ENCODE measurements around the gene PDGFC. TPM values are rescaled to one million over a fixed set of nuclear protein-coding genes. Genes with fewer than 3 reads are reported as not detected.

Gene PDGFC
- total RNA-seq, 1 experiment from 2014 or later: 14.5 TPM

DNA sequence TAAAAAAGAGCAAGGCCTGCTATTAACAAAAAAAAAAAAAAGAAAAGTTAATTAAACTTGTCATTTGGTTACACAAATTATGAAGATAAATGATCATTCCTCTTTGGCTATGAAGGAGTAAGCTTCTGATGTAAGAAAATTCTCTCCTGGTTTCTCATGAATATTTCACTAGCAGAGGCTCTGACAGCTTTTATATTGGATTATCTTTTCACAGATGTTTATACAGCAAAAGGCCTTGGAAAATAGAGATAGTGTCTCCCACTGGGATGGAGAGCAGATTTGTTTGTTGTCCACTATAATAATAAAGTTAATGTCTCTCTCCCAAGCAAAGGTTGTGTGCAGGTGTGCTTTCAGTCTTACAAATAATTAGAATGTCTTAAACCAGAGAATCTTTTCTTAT lies 40.7 kb upstream of the PDGFC start:
- Histone ChIP-seq H3K27ac (ENCODE audit: low read length) (no peak overlapping the region), H3K4me1 (ENCODE audit: control insufficient read depth, insufficient read depth, low read length) (no peaks in the 10 kb centered on the region), H3K27me3 (ENCODE audit: control insufficient read depth, insufficient read depth, low read length) (no peaks in the 10 kb centered on the region), H3K9me3 (ENCODE audit: control insufficient read depth, insufficient read depth, low read depth, low read length) (no peaks in the 10 kb centered on the region), H3K36me3 (ENCODE audit: control insufficient read depth, insufficient read depth, low read length) (no peaks in the 10 kb centered on the region), H3K4me3 (ENCODE audit: low read depth in 2 of 2, low read length in 2 of 2) (no peak overlapping the region)
- intact Hi-C loops (cut with micrococcal nuclease; ENCODE audit: unreplicated experiment) (no loop called here), in situ Hi-C loops (cut with HindIII; ENCODE audit: low pct_unique_long_range_greater_than_20kb, low sequenced_read_pairs) (no loop called here)
- DNase-seq (ENCODE audit: low read depth, low spot score) (no peak), ATAC-seq (no peak)
- TF ChIP-seq TCF7L2 (IDR thresholded peaks at IDR 0.05; ENCODE audit: low read depth, low read length) (no peak), CTCF (IDR thresholded peaks at IDR 0.05) (no peak), SIN3A (IDR thresholded peaks at IDR 0.05; ENCODE audit: borderline replicate concordance, insufficient read depth, low read depth, low read length) (no peak), POLR2AphosphoS5 (IDR thresholded peaks at IDR 0.05; ENCODE audit: low read depth, low read length) (no peak)
- TF ChIP-seq, protein P1, sequence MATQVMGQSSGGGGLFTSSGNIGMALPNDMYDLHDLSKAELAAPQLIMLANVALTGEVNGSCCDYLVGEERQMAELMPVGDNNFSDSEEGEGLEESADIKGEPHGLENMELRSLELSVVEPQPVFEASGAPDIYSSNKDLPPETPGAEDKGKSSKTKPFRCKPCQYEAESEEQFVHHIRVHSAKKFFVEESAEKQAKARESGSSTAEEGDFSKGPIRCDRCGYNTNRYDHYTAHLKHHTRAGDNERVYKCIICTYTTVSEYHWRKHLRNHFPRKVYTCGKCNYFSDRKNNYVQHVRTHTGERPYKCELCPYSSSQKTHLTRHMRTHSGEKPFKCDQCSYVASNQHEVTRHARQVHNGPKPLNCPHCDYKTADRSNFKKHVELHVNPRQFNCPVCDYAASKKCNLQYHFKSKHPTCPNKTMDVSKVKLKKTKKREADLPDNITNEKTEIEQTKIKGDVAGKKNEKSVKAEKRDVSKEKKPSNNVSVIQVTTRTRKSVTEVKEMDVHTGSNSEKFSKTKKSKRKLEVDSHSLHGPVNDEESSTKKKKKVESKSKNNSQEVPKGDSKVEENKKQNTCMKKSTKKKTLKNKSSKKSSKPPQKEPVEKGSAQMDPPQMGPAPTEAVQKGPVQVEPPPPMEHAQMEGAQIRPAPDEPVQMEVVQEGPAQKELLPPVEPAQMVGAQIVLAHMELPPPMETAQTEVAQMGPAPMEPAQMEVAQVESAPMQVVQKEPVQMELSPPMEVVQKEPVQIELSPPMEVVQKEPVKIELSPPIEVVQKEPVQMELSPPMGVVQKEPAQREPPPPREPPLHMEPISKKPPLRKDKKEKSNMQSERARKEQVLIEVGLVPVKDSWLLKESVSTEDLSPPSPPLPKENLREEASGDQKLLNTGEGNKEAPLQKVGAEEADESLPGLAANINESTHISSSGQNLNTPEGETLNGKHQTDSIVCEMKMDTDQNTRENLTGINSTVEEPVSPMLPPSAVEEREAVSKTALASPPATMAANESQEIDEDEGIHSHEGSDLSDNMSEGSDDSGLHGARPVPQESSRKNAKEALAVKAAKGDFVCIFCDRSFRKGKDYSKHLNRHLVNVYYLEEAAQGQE (IDR thresholded peaks at IDR 0.05; ENCODE audit: insufficient read depth in 1 of 2, low read depth in 2 of 2, low read length in 1 of 2): no peak
- ChIA-PET CTCF (no interaction called here), POLR2A (no interaction called here)
- no TSS peak for BruUV-seq (replicated peaks)

DNA sequence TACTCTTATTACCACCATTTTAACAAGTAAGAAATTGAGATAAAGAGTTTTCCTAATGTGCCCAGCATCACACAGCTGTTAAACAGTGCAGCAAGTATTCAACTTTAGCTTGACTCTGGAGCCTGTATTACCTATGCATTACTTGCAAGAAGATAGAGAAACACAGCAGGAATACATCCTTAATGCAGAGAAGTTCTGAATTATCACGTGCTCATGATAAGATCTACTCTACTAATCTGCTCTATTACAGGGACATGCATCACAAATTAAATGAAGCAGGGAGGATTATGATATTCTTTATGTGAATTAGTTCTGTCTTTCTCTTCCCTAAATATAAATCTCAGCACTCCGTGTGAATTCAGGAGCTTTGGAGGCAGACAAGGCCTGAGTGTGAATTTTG lies 39.0 kb upstream of the PDGFC start:
- ATAC-seq (no peak), DNase-seq (ENCODE audit: low read depth, low spot score) (no peak)
- no TSS peak for BruUV-seq (replicated peaks)
- in situ Hi-C loops (cut with HindIII; ENCODE audit: low pct_unique_long_range_greater_than_20kb, low sequenced_read_pairs): no loop called here
- ChIA-PET CTCF (no interaction called here), POLR2A (no interaction called here)
- H3K4me3 ChIP-seq (ENCODE audit: low read depth in 2 of 2, low read length in 2 of 2): no peak overlapping the region
- H3K4me1 ChIP-seq (ENCODE audit: control insufficient read depth, insufficient read depth, low read length): no peaks in the 10 kb centered on the region
- intact Hi-C loops (cut with micrococcal nuclease; ENCODE audit: unreplicated experiment): no loop called here
- no peaks in the 10 kb centered on the region for H3K36me3 ChIP-seq (ENCODE audit: control insufficient read depth, insufficient read depth, low read length)
- TF ChIP-seq, protein P1 (IDR thresholded peaks at IDR 0.05; ENCODE audit: insufficient read depth in 1 of 2, low read depth in 2 of 2, low read length in 1 of 2): no peak
- no peak for TF ChIP-seq SIN3A (IDR thresholded peaks at IDR 0.05; ENCODE audit: borderline replicate concordance, insufficient read depth, low read depth, low read length)
- no peak for TF ChIP-seq POLR2AphosphoS5 (IDR thresholded peaks at IDR 0.05; ENCODE audit: low read depth, low read length)
- TF ChIP-seq TCF7L2 (IDR thresholded peaks at IDR 0.05; ENCODE audit: low read depth, low read length): no peak
- TF ChIP-seq CTCF (IDR thresholded peaks at IDR 0.05): no peak
- H3K27ac ChIP-seq (ENCODE audit: low read length): no peak overlapping the region
- no peaks in the 10 kb centered on the region for H3K9me3 ChIP-seq (ENCODE audit: control insufficient read depth, insufficient read depth, low read depth, low read length)
- no peaks in the 10 kb centered on the region for H3K27me3 ChIP-seq (ENCODE audit: control insufficient read depth, insufficient read depth, low read length)

Measured in Panc1 (cell line).